Suprapubic skin (tissue), 4 donors: ENCODE results near the gene CPT1B. TPM values are rescaled to one million over a fixed set of nuclear protein-coding genes. Genes with fewer than 3 reads are reported as not detected.
A peak's percentile ranks its signal among the peaks of the same experiment; 100 is the strongest.

Source experiments
- DNase-seq, 2 donors: peaks; one replicate each; pipeline ENCODE4 v3.0.0-alpha.2; 2019; ENCODE audit warnings: low spot score in 2 of 2
- H3K27ac ChIP-seq: fragments of 200-600 bp; sonication (generic); one replicate; pipeline ENCODE4 v1.5.1; 2019
- H3K27me3 ChIP-seq: fragments of 200-600 bp; sonication (generic); one replicate; pipeline ENCODE4 v1.5.1; 2019
- H3K36me3 ChIP-seq: fragments of 200-600 bp; sonication (generic); one replicate; pipeline ENCODE4 v1.5.1; 2019
- H3K4me1 ChIP-seq: fragments of 200-600 bp; sonication (generic); one replicate; pipeline ENCODE4 v1.5.1; 2019
- H3K4me3 ChIP-seq: fragments of 200-600 bp; sonication (generic); one replicate; pipeline ENCODE4 v1.5.1; 2019; ENCODE audit warnings: mild to moderate bottlenecking
- H3K9me3 ChIP-seq: fragments of 200-600 bp; sonication (generic); one replicate; pipeline ENCODE4 v1.5.1; 2019
- CTCF ChIP-seq, 2 donors: fragments of 200-600 bp in 1 of 2; fragments of 450-650 bp in 1 of 2; sonication (generic) in 1 of 2; IDR thresholded peaks; one replicate each; pipeline ENCODE4 v1.5.1; 2016 to 2019; ENCODE audit warnings: antibody characterized with exemption in 2 of 2, mild to moderate bottlenecking in 1 of 2, moderate library complexity in 1 of 2
- EP300 ChIP-seq: sonication (generic); formaldehyde crosslinking; IDR thresholded peaks from one replicate; pipeline ENCODE4 v1.6.1; 2017; ENCODE audit warnings: antibody characterized with exemption
- POLR2A ChIP-seq, 2 donors: fragments of 450-650 bp; IDR thresholded peaks; one replicate each; pipeline ENCODE4 v1.6.1; 2017; ENCODE audit warnings: antibody characterized with exemption in 2 of 2, mild to moderate bottlenecking in 2 of 2, moderate library complexity in 2 of 2
- POLR2AphosphoS5 ChIP-seq, 3 donors: sonication (generic); formaldehyde crosslinking; IDR thresholded peaks; one replicate each; pipeline ENCODE4 v1.6.1; 2017; ENCODE audit warnings: antibody characterized with exemption in 3 of 3
- WGBS: methylation state at CpG from one replicate; pipeline ENCODE4 v1.1.5; 2018; 5-methylcytosine and 5-hydroxymethylcytosine counted together
- total RNA-seq, 4 donors: library from RNA; depleted of rRNA; stranded (reverse); fragments of >200 nt; gene quantifications; one replicate each; pipeline ENCODE4 v1.1.0, GENCODE V29; 2016

The CPT1B gene
- total RNA-seq, 4 donors from 2014 or later, result 12.7 to 46.6 (median 19.2) TPM

DNA sequence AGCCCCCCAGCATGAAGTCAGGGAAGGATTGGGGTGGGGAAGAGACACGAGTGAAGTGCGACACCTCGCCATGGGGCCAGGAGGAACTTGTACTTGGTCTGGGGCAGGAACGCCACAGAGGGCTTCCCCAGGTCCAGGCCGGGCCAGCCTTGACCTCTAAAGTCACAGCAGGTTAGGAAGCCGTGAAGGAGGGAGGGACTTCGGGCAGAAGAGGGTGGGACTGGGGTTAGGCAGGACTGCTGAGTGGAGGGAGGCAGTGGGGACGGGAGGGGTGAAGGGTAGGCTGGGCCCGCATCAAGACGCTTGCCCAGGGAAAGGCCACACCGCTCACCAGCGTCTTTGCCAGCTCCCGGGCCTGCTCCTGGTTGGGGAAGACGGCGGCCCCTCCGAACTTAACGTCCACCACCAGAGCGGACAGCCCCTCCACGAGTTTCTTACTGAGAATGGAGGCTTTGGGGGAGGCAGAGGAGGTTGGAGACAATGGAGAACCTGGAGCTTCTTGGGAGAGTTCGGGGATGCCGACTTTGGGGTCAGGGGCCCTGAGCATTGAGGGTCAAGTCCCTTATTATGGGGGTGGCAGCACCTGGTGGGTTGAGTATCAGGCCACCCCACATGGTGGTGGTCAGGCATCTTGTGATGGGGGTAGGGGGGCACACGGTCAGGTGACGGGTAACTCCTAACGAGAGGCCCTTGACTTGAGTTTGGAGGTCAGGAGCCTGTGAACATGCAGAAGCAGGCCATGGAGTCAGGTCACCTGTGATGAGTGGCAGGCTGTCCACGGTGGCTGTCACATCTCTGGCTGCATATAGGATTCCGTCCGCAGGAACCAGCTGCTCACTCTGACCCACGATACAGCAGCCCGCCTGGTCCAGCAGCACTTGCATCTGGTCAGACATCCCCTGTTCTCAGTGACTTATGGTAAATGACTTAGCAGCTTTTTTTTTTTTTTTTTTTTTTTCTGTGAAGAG, 51.1 kb downstream of the CPT1B start:
- Histone ChIP-seq H3K27me3 (no peaks in the 10 kb centered on the region), H3K27ac (peak overlapping the region; percentile 96), H3K4me1 (peaks cover 71% of the 10 kb centered on the region), H3K9me3 (no peaks in the 10 kb centered on the region), H3K4me3 (peak overlapping the region; percentile 91), H3K36me3 (peaks cover 21% of the 10 kb centered on the region)
- TF ChIP-seq POLR2AphosphoS5 (IDR thresholded peaks at IDR 0.05) (no peak), CTCF (IDR thresholded peaks at IDR 0.05) (no peak), EP300 (no peak), POLR2A (IDR thresholded peaks at IDR 0.05) (no peak)
- DNase-seq, result no peak
- 43% methylated on average over 28 of the region's 29 CpGs for WGBS

GRCh38 chr22:50526108-50526833, 52.0 kb downstream of the CPT1B start:
- under 1% methylated on average over 14 of the region's 77 CpGs for WGBS
- H3K27me3 ChIP-seq, result no peaks in the 10 kb centered on the region
- no peaks in the 10 kb centered on the region for H3K9me3 ChIP-seq
- H3K4me3 ChIP-seq, result peak overlapping the region; percentile 91
- TF ChIP-seq EP300 (no peak), CTCF (IDR thresholded peaks at IDR 0.05) (peak; percentile 32 to 81), POLR2AphosphoS5 (IDR thresholded peaks at IDR 0.05) (no peak), POLR2A (IDR thresholded peaks at IDR 0.05) (peak in 1 of 2 donors; percentile 20)
- peak overlapping the region; percentile 96 for H3K27ac ChIP-seq
- peak in 1 of 2 donors; percentile 92 for DNase-seq
- peaks cover 28% of the 10 kb centered on the region for H3K36me3 ChIP-seq
- peaks cover 63% of the 10 kb centered on the region for H3K4me1 ChIP-seq

- peaks cover 33% of the 10 kb centered on the region for H3K36me3 ChIP-seq
- H3K27me3 ChIP-seq, result no peaks in the 10 kb centered on the region
- peak overlapping the region; percentile 96 for H3K27ac ChIP-seq
- peak in 1 of 2 donors; percentile 91 for DNase-seq
- H3K4me3 ChIP-seq, result peak overlapping the region; percentile 91
- no peaks in the 10 kb centered on the region for H3K9me3 ChIP-seq
- WGBS, result no CpG with 5 or more reads among the region's 33 CpGs
- H3K4me1 ChIP-seq, result peaks cover 58% of the 10 kb centered on the region
- TF ChIP-seq CTCF (IDR thresholded peaks at IDR 0.05), result no peak
- TF ChIP-seq EP300, result no peak
- TF ChIP-seq POLR2AphosphoS5 (IDR thresholded peaks at IDR 0.05), result no peak
- no peak for TF ChIP-seq POLR2A (IDR thresholded peaks at IDR 0.05)
Observed at GRCh38 chr22:50525858-50526107, 52.4 kb downstream of the CPT1B start.

- DNase-seq, result peak; percentile 97 to 98
- Histone ChIP-seq H3K4me3 (peak within 1 kb of the TSS; percentile 91), H3K4me1 (peaks cover 53% of the 10 kb centered on the region), H3K9me3 (no peaks in the 10 kb centered on the region), H3K27me3 (no peaks in the 10 kb centered on the region), H3K27ac (peak within 1 kb of the TSS; percentile 96), H3K36me3 (peaks cover 38% of the 10 kb centered on the region)
- TF ChIP-seq POLR2AphosphoS5 (IDR thresholded peaks at IDR 0.05) (peak in 2 of 3 donors; percentile 86 to 94), POLR2A (IDR thresholded peaks at IDR 0.05) (peak in 1 of 2 donors; percentile 64), EP300 (no peak), CTCF (IDR thresholded peaks at IDR 0.05) (peak in 1 of 2 donors; percentile 62)
- WGBS, result 0% methylated on average over 4 of the region's 84 CpGs
Observed at GRCh38 chr22:50525104-50525857, 52.9 kb downstream of the CPT1B start, which contains the start of gene SCO2. SCO2 (minus strand) TSS chr22:50525598; CDS start chr22:50524411, 1,187 bp downstream.
